Fibroblast of skin of right quadriceps (primary cell): ENCODE data around the gene KRCC1.

Experiments
- DNase-seq: peaks from one replicate; pipeline ENCODE4 v3.0.0-alpha.2; 2013

The KRCC1 gene

DNA sequence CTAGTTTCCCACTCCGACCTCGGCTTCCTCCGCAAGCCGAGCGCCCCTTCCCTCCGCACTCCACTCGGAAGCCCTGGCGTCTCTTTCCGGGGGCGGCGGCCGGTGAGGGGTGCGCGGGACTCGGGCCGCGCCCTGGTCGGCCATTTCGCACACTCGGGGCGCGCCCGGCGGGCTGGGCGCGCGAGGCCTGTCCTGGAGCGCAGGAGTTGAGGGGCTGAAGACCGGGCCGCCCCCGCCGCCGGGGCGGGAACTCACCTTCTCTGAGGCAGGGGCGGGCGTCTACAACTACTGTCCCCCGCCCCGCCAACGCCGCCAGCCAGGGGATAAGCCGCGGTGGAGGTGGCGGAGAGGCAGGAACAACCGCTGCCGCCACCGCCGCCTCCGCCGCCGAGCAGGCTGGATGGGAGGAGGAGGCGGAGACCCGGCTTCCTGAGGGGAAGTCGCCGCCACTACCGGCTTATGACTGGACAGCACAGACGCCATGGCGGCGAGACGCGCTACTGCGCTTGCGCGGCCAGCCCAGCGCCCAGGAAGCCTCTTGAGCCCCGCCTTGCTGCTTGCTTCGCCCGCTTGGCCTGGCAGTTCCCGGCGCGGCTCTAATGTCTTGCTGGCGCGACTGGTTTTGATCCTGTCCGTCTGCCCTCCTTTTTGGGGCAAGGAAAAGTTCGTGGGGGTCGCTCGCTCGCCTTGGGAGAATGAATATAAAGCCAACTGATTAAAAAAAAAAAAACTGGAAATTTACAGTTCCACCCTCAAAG is at the start of gene KRCC1:
Gene KRCC1 (minus strand): TSS at position 413 of the 758 bp plus-strand sequence. CDS start 27,220 bp downstream, outside the sequence.
- peak; percentile 95 for DNase-seq

DNA sequence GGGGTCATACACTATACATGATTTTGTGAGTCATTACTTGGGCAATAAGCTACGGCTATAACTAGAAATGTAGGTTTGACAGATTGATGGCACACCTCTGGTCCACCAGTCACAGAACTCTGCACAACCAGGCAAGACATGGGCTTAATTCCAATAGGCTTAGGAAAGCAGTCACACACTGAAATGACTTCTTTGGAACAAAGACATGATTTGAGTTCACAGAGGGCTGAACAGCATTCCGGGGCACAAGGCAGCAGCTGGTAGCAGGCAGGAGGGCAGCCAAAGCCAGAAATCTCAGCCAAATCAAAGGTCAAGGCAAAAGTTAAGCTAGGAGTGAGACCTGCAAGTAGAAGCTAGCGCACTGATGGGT is 44.9 kb upstream of the KRCC1 start:
- no peak for DNase-seq

DNA sequence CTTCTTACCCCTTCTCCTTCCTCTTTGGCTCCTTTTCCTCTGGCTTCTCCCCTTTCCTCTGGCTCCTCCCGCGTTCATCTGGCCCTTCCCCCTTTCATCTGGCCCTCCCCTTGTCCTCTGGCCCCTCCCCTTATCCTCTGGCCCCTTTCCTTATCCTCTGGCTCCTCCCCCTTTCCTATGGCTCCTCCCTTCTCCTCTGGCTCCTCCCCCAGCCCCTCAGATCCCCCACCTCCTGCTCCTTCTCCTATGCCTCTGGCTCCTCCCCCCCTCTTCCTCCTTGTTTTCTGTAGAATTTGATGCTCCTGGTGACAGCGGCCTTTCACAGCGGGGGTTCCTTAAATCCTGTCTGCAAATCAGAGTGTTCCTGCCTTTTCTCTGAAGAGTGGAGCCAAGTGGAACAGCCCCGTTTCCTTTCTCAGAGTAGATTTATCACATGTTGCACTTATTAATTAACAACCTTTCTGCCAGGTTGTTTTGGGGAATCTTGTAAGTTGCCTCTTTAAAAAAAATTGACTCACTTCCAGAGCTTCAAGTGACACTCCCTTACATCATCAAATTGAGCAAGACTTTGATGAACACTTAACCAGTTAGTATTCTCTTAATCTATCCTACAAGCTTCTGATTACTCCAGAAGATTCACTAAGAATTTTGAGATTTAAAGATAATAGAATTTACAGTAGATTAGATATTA is 44.4 kb upstream of the KRCC1 start:
- peak; percentile 24 for DNase-seq

DNA sequence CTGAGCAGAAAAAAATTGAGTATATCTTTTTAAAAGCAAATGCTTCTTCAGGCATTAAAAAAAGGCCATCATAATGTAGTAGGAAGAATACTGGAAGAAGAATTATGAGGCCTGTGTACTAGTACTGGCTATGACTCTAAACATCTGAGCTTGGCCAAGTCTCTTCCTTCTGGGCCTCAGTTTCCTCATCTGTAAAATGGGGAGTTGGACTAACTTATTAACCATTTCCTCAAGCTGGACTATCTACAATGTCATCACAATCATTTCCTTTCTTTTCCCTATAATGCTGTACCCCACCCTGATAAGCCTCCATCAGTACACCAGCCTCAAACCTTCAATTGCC is 42.9 kb upstream of the KRCC1 start:
- DNase-seq = no peak

DNA sequence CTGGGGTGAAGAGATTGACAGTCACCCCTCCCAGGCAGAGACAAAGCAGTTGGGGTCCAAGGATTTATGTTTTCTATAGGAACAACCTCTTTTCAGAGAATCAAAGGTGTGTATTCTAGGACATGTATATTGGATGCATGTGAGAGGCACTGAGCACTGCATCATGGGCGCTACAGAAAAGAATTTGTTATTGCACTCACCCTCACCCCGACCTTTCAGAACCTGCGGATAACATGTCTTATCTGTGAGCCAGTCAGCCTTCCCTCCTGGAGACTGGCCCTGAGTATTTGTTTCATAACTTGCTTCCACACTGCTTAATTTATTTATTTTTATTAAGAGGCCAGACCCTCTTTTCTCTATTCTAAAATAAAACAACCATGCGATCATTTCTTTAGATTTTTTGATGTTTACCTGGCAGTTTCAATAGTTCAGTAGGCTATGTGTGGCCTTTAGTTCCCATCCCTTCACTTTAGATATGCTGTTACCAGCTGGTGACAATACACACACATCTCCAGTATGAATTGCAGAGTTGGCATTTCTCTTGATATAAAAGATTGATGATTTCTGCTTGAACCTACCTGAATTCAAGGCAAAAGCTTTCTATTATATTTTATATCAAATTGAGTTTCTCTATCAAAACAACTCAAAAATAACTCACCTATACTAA is 42.4 kb upstream of the KRCC1 start:
- DNase-seq = no peak

DNA sequence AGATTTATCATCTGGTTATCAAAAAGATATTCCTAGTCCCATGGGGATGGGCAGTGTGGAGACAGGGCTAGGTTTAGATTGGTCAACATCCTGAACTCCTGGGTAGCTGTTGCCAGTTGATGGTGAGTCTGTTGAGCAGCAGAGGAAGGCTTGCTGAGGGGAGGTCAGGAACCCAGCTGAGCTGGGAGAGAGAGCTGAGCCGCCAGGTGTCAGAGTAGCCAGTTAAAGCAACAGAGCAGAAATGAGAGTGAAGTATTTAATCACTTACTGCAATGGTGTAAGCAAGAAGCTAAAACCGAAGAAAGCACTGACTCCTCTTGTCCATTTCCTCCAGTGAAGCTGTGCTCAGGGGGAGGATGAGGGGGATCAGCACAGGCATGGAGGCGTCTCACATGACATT is 41.6 kb upstream of the KRCC1 start:
- no peak for DNase-seq

DNA sequence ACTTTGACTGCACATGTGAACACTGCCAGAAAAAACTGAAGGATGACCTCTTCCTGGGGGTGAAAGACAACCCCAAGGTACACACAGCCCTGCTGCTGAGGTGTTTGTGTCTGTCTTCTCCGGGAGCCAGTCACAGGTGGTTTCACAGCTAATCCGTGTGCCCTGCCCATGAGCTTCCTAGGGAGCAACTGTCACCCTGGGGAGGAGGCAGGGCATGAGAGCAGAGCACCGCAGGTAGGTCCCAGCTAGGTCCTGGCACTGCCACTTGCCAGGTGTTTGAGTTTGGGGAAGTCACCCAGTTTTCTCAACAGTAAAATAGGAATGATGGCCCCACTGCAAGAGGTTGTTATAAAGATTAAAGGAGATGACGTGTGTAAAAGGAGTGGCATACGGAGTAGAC is 41.1 kb upstream of the KRCC1 start:
- no peak for DNase-seq

DNA sequence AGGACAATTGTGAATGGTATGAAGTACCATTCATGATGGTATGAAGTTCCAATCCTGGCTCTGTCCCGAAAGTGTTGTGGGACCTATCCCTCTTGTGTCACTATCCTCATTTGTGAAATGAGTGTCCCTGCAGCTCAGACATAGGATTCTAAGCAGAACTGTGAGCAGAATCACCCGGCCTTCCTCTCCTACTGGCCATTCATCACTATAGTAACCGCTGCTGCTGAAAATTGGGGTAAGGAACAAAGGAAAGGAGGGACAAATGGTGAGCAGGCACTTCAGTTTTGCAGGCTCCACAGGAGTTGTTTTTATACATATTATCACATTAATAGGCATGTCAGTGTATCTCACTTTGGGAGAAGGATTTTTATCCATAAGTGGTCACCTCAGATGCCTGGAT is 39.4 kb upstream of the KRCC1 start:
- no peak for DNase-seq

DNA sequence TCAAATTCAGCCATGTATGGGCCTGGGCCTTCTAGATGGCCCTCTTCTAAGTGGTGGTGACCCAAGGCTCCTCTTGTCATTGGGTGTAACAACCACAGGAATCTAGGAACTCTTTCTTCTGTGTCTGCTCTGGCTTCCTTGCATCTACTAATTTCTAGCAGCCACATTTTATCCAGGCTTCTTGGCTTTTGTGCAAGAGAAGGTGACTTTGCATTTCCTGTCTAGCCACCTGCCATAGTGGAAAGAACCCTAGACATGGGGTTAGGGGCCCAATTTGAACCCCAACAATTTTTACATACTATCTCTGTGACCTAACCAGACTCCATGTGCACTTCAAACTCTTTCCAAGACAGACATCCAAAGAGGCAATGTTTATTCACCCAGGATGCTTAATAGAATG is 37.2 kb upstream of the KRCC1 start:
- no peak for DNase-seq

DNA sequence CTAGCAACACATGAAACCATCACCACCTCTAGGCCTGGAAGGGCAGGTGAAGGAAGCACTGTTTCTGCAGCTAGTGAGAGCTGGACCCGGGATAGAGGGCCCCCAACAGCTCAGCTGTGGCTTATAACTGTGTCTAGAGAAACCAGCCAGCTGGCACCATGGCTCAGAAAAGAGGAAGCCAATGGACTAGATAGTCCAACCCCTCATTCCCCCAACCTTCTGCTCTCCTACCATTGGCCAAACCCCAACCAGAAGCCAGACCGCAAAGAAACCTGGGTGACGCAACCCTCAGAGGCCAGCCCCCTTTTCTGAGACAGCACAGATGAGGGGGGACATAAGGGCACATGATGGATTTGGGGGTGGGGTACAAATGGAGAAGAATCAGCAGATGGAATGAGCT is 36.4 kb upstream of the KRCC1 start:
- DNase-seq = no peak

DNA sequence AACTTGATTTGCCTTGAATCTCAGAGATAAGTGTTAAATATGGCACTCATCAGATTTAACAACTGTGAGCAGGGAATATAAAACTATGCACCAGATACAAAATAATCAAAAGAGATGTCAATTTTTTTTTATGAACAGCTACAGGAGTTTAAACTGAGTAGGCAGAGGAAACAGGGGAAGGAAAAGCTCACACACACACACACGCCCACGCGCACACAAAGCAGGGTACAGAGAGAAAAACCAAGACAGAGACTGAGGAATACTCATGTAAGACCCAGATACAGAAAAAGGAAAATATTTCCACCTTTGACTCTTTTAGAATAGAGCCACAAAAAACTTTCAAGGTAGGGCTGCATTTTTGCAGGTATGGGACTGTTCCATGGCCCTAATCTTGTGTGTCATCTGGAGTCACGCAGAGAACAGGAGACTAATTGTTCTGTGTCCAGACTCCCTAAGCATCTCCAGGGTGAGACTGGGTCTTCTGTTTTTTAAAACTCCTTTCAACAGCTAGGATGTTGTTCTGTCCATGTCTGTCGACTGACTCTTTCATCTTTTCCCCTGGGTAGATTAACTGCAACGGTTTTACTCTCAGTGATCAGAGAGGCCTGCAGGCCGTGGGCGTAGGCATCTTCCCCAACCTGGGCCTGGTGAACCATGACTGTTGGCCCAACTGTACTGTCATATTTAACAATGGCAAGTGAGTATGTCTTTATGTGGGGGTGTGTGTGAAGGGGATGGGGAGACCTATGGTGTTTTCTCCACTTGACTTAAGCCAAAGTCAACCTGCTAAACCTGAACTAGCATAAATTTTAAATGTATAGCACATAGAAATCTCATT is 35.1 kb upstream of the KRCC1 start:
- DNase-seq = no peak

DNA sequence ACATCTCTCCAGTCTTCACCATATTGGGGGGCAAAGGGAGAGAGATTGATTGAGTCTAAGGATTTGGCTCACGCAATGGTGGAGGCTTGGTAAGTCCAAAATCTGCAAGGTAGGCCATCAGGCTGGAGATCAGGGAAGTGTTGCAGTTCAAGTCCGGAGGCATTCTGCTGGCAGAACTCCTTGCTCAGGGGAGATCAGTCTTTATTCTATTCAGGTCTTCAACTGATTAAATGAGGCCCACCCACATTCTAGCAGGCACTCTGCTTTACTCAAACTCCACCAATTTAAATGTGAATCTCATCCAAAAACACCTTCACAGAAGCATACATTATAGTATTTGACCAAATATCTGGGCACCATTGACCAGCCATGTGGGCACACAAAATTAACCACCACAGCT is 33.4 kb upstream of the KRCC1 start:
- no peak for DNase-seq

DNA sequence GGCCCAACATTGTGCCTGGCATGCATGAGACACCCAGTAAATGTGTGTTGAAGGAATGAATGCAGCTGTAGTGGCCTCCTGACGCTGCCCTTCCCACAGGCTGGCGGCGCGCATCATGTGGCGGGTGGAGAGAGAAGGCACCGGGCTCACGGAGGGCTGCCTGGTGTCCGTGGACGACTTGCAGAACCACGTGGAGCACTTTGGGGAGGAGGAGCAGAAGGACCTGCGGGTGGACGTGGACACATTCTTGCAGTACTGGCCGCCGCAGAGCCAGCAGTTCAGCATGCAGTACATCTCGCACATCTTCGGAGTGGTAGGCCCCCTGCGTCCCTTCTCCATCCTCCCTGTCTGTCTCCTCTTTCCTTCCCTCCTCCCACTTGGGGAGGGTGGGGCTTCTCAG is 32.2 kb upstream of the KRCC1 start:
- DNase-seq = no peak

DNA sequence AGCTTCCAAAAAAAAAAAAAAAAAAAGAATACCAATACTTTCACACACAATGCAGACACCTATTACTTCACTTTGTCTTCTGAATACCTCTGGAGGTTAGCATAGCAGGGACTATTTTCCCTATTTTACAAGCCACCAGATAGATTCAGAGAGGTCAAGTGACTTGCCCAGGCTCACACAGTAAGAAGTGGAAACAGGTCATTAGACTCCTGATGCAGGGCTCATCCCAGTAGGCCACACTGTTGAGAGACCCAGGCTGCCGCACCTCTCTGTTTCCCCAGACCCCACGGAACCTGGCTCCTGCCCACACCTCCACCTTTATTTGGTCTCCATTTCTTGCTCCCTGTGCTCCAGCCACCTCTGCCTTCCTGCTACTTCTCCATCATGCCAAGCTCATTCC is 31.5 kb upstream of the KRCC1 start:
- no peak for DNase-seq

DNA sequence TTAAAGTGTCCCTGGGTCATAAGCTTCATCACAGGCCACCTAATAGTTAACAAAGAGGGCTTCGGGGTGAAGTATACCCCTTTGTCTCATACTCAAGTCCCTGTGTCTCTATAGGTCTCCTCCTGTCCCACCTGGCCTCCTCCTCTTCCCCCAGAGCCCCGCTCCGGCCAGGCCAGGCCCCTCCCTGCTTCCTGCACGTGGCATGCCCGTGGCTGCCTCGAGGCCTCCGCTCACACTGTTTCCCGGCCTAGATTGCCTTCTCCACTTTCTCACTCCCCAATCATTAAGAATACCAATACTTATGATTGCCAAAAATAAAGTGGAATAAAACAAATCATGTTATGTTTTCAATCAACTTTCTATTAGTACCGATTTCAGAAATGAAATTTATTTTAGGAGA is 30.8 kb upstream of the KRCC1 start:
- DNase-seq = no peak

DNA sequence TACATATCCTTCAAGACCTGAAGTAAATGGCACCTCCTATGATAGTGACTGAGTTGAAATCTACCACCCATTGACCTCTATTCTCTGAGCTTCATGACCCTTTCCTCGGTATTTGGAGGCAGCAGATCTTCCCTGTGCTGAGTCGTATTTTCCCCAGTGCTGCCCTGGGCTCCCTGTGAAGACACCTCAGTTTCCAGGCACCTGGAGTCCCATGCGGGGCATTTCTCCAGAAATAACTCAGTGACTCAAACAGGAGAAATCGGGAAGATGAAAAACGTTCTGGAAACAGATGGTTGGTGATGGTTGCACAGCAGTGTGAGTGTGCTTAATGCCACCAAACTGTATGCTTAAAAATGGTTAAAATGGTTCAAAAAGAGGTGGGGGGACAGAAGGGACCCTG is 30.0 kb upstream of the KRCC1 start:
- DNase-seq = no peak

DNA sequence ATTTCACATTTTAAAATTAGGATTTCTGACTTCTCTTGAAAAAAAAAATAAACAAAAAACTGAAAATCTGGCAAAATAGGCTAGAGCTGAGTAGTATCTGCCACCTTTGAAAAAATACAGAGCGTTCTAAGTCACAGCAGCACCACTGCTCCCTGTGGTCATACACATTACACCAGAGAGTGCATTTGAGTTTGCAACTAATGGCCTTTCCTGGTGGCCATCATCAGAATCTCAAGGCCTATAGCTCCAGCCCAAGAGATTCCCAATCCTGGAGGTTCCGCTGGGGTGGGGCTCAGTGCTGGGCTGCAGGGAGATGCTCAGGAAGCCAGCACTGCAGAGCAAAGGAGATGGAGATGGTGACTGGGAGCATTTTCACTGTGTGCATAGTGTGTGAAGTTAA is 29.5 kb upstream of the KRCC1 start:
- no peak for DNase-seq

DNA sequence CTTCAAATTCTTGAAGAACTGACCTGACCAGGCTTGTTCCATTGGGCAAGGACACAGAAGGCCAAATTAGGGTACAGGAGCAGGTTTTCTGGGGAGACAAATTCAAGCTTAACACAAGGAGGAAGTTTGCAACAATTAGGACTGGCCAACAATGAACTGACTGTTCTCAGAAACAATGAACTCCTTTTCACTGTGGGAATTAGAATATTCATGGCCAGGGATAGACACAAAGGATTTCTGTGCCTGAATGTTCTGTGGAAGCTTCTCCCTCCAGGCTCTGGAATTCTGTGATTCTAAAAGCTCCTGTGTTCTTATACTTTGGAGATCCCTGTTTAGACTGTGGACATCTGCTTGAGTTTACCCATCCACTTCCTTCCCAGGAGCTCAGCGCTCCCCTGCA is 27.2 kb upstream of the KRCC1 start:
- DNase-seq = no peak

DNA sequence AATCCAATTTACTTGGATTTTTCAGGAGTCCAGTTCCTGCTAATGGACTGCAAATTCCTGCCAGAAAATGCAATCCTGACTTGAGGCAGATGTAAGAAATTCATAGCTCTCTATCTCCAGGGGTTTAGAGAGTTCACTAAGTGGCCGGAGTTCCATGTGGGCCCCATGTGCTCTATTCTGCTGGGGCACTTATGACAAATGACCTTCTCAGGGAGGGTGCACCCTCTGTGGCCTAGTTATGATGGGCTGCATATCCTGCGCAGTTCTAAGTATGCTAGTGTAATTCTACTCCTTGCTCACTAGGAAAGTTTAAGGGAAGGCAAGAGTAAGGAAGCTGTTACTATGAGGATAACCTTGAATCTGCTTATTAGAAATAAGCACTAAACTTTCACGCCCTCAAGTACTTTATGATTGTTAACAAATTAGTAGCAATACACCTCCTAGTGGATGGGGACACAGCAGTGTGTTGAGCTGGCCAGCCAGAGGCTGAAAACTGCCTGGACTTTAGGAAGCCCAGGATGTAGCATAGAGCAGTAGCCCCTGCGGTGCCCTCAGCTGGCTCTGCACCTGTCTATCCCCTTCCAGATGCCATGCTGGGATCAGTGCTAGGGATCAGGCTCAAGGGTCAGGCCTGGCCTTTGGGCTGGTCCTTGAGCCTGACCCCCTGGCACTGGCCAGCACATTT is 26.5 kb upstream of the KRCC1 start:
- no peak for DNase-seq

DNA sequence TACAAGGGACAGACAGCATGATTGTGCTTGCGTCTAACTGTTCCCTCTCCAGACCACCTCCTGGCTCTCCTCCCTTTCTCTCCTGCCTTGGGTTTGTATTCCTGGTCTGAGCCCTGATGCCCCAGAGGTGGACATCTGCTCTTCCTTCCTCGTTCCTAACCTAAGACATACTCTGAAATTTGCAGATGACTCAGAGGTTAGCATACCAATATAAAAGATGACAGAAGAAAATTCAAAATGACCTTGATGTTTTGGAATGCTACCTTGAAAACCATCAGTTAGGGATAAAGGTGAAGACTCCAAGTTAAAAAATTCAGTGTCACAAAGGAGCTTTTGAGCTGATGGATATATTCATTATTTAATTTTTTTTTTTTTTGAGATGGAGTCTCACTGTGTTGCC is 25.0 kb upstream of the KRCC1 start:
- no peak for DNase-seq

DNA sequence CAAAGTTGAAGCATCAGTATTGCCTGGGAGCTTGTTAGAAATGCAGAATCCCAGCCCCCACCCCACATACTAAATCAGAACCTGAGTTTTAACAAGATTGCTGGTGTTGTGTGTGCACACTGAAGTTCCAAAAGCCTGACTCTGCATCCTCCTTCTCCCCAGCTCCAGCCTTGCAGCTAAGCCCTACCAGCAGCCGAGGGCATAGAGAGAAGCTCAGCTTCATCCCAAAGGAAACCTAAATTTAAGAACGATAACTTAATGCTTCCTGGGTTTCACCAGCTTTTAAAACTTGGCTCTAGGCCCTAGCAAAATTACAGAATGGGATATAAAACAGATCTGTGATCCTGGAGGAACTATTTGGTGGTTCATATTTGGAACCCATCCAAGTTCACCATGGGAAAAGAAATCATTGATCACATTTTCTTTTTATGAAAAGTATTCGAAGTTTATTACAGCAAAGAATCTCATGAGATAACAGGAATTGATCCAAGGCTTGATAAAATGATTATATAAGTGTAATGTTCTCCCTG is 23.1 kb upstream of the KRCC1 start:
- peak; percentile 4 for DNase-seq

DNA sequence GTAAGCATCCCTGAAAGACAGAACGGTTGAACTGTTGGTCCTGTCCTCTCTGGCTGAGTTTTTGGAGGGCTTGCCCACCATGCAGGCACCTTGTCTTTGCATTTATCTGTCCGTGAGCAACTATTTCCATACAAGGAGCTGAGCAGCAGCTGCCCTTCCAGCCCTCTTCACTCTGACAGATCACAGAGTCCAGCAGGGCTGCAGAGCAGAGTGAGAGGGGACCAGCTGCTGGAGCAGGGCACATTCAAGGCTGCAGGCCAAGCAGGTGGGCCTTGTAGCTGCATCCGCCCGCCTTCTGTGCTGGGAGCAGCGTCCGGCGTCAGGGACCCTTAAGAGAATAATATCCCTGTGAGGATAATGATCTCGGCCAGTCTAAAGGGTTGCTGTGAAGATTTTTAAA is 21.5 kb upstream of the KRCC1 start:
- DNase-seq = no peak

DNA sequence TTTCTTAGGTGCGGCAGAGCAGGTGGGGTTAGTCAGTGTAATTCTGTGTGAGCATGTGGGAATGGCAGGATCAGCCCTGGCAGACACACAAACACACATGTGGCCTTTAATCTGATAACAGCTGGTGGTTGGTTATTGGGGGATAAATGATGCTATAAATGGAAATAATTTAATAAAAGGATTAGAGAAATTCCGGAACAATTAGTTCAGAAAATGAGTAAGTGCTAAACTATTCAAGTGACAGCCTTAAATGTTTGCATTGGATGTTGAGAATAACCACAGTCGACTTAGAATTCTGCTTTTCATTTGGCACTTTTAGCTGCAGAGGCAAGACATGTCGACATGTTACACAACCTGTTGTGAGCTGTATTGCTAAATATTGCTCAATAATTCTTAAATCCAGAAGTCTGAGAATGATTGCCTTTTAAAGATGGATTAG is 19.3 kb upstream of the KRCC1 start:
- DNase-seq = peak; percentile 93
